ENCODE results near the gene OXLD1.

OXLD1 gene

DNA sequence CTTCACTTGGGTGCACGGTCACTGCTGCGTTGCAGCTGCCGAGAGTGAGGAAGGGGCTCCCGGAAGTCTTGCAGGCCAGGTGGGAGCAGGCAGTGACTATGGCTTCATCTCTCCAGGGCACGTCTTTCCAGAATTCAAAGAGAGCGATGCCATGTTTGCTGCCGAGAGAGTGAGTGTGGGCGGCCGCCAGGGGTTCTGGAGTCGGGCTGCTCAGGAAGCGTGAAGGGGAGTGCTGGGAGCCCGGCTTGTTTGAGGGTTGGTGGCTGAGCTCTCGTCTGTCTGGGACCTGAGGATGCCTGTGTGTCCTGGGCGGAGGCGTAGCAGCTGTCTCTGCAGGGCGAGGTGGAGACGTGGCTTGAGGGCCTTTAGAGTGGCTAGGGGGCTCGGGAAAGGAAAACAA, 23.7 kb upstream of the OXLD1 start:
- H3K4me3 ChIP-seq (ENCODE audit: low read depth, low read length) = no peak overlapping the region
- H3K27ac ChIP-seq (ENCODE audit: extremely low read depth, low read depth, low read length) = no peak overlapping the region
- ChIA-PET CTCF (interaction anchor here (1.1 kb wide), 1 partner anchor 12 kb away, joined by 5 read pairs; no protein-coding TSS in a partner anchor), POLR2A (interaction anchor here (1.3 to 2.3 kb wide), 2 partner anchors 11 to 13 kb away, joined by 4 to 10 read pairs; partner anchors contain the start of gene MRPL12)
- H3K9me3 ChIP-seq (ENCODE audit: control insufficient read depth, insufficient read depth, low read depth, low read length) = no peaks in the 10 kb centered on the region
- peaks cover 11 to 98% of the 10 kb centered on the region in 2 experiments; a peak in 2 of 3 replicates for H3K36me3 ChIP-seq (ENCODE audit: control insufficient read depth in 2 of 2, insufficient read depth in 1 of 2, low read length in 2 of 2)
- TF ChIP-seq ZNF211 (tag by site-specific recombination; IDR thresholded peaks at IDR 0.05; ENCODE audit: low read depth) (no peak), ZNF747 (tag by site-specific recombination; IDR thresholded peaks at IDR 0.05) (no peak), ZFP3 (tag by site-specific recombination; IDR thresholded peaks at IDR 0.05; ENCODE audit: low read depth) (no peak), ZXDB (tag by site-specific recombination; IDR thresholded peaks at IDR 0.05) (no peak), ZNF549 (tag by site-specific recombination; IDR thresholded peaks at IDR 0.05) (no peak), RBAK (tag by site-specific recombination; IDR thresholded peaks at IDR 0.05) (no peak)
- no peaks in the 10 kb centered on the region for H3K4me1 ChIP-seq (ENCODE audit: control insufficient read depth, insufficient read depth, low read length)

GRCh38 chr17:81688616-81689015, 22.2 kb upstream of the OXLD1 start:
- Histone ChIP-seq H3K9me3 (ENCODE audit: control insufficient read depth, insufficient read depth, low read depth, low read length) (no peaks in the 10 kb centered on the region), H3K4me1 (ENCODE audit: control insufficient read depth, insufficient read depth, low read length) (no peaks in the 10 kb centered on the region), H3K27ac (ENCODE audit: extremely low read depth, low read depth, low read length) (no peak overlapping the region), H3K4me3 (ENCODE audit: low read depth, low read length) (no peak overlapping the region), H3K36me3 (ENCODE audit: control insufficient read depth in 2 of 2, insufficient read depth in 1 of 2, low read length in 2 of 2) (peaks cover 11 to 84% of the 10 kb centered on the region in 2 experiments; a peak in 2 of 3 replicates)
- no peak for TF ChIP-seq ZNF580 (tag by site-specific recombination; IDR thresholded peaks at IDR 0.05)
- TF ChIP-seq ZNF404 (tag by site-specific recombination; IDR thresholded peaks at IDR 0.05) = no peak
- TF ChIP-seq ZNF211 (tag by site-specific recombination; IDR thresholded peaks at IDR 0.05; ENCODE audit: low read depth) = no peak
- no peak for TF ChIP-seq PRDM1 (tag by site-specific recombination; IDR thresholded peaks at IDR 0.05)
- TF ChIP-seq ZNF292 (tag by site-specific recombination; IDR thresholded peaks at IDR 0.05; ENCODE audit: borderline replicate concordance, low read depth) = no peak
- TF ChIP-seq AEBP2 (tag by site-specific recombination; IDR thresholded peaks at IDR 0.05; ENCODE audit: borderline replicate concordance) = no peak
- no peak for TF ChIP-seq ZNF707 (tag by site-specific recombination; IDR thresholded peaks at IDR 0.05)
- no peak for TF ChIP-seq GLIS2 (tag by site-specific recombination; IDR thresholded peaks at IDR 0.05)
- 0 out of 2 replicates have a peak, but pooled peaks have one; percentile 23 for TF ChIP-seq SP2 (tag by site-specific recombination; IDR thresholded peaks at IDR 0.05)
- TF ChIP-seq ZNF140 (tag by site-specific recombination; IDR thresholded peaks at IDR 0.05) = no peak
- TF ChIP-seq, protein P1, sequence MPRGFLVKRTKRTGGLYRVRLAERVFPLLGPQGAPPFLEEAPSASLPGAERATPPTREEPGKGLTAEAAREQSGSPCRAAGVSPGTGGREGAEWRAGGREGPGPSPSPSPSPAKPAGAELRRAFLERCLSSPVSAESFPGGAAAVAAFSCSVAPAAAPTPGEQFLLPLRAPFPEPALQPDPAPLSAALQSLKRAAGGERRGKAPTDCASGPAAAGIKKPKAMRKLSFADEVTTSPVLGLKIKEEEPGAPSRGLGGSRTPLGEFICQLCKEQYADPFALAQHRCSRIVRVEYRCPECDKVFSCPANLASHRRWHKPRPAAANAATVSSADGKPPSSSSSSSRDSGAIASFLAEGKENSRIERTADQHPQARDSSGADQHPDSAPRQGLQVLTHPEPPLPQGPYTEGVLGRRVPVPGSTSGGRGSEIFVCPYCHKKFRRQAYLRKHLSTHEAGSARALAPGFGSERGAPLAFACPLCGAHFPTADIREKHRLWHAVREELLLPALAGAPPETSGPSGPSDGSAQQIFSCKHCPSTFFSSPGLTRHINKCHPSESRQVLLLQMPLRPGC (tag by site-specific recombination; IDR thresholded peaks at IDR 0.05) = no peak
- TF ChIP-seq, protein P2, sequence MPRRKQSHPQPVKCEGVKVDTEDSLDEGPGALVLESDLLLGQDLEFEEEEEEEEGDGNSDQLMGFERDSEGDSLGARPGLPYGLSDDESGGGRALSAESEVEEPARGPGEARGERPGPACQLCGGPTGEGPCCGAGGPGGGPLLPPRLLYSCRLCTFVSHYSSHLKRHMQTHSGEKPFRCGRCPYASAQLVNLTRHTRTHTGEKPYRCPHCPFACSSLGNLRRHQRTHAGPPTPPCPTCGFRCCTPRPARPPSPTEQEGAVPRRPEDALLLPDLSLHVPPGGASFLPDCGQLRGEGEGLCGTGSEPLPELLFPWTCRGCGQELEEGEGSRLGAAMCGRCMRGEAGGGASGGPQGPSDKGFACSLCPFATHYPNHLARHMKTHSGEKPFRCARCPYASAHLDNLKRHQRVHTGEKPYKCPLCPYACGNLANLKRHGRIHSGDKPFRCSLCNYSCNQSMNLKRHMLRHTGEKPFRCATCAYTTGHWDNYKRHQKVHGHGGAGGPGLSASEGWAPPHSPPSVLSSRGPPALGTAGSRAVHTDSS (tag by site-specific recombination; IDR thresholded peaks at IDR 0.05) = no peak
- TF ChIP-seq ZNF449 (tag by site-specific recombination; IDR thresholded peaks at IDR 0.05) = no peak
- TF ChIP-seq ZNF600 (tag by site-specific recombination; IDR thresholded peaks at IDR 0.05) = peak; percentile 83
- no peak for TF ChIP-seq MZF1 (tag by site-specific recombination; IDR thresholded peaks at IDR 0.05; ENCODE audit: borderline replicate concordance)
- TF ChIP-seq ZNF157 (tag by site-specific recombination; IDR thresholded peaks at IDR 0.05) = no peak
- ChIA-PET POLR2A (no interaction called here), CTCF (no interaction called here)
